ENCODE results near the gene ARL4C.

ARL4C gene

DNA sequence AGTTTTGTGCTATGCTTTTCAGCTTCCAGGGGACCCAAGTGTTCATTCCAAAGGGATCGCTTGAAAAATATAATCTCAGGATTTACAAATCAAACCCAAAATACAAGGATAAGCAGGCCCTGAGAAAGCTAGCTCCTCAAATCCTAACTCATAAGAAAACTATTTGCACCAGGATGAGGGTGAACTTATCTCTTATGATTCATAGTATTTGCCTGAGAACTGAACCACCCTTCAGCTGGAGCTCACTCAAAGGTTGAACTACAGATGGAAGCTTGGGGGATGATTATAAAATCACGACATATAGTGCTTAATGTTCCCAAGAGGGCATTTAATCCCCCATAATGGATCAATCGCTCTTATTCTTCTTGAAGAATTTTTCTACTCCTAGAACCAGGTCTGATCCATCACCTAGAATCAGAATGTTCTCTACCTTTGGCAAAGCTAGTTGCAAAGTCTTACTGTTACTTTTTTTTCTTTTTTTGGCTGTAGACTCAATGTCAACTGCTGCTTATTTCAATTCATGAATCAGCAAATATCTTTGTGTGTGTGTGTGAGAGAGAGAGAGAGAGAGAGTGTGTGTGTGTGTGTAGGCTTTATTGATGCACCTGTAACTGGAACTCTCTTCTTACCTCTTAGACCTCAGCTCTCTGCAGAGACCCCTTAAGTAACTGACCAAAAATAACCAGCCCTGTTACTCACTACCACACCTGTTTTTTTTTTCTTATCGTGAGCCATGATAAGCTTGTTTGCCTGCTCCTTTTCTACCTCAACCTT lies 44.8 kb downstream of the ARL4C start:
- CTCF ChIA-PET, result no interaction called here
- DNase-seq (ENCODE audit: extremely low spot score), result no peak
- no peak for TF ChIP-seq L3MBTL2 (conservative IDR thresholded peaks at IDR 0.05)
- TF ChIP-seq FOXK2 (IDR thresholded peaks at IDR 0.05), result no peak
- no peak for TF ChIP-seq HDGF (IDR thresholded peaks at IDR 0.05; ENCODE audit: borderline replicate concordance)
- TF ChIP-seq TARDBP (IDR thresholded peaks at IDR 0.05), result no peak
- TF ChIP-seq FOXM1 (IDR thresholded peaks at IDR 0.05; ENCODE audit: borderline replicate concordance), result no peak
- no peak for TF ChIP-seq SP1 (IDR thresholded peaks at IDR 0.05)
- no peak for TF ChIP-seq CTBP1 (IDR thresholded peaks at IDR 0.05; ENCODE audit: borderline replicate concordance)
- POLR2A ChIA-PET, result no interaction called here

- no peak for DNase-seq (ENCODE audit: extremely low spot score)
- POLR2A ChIA-PET, result no interaction called here
- CTCF ChIA-PET, result no interaction called here
- TF ChIP-seq ELF4 (IDR thresholded peaks at IDR 0.05) (no peak), FOXM1 (IDR thresholded peaks at IDR 0.05; ENCODE audit: borderline replicate concordance) (no peak), BHLHE40 (IDR thresholded peaks at IDR 0.05; ENCODE audit: borderline replicate concordance) (no peak)
Observed at GRCh38 chr2:234451242-234451641, 45.6 kb downstream of the ARL4C start.

DNA sequence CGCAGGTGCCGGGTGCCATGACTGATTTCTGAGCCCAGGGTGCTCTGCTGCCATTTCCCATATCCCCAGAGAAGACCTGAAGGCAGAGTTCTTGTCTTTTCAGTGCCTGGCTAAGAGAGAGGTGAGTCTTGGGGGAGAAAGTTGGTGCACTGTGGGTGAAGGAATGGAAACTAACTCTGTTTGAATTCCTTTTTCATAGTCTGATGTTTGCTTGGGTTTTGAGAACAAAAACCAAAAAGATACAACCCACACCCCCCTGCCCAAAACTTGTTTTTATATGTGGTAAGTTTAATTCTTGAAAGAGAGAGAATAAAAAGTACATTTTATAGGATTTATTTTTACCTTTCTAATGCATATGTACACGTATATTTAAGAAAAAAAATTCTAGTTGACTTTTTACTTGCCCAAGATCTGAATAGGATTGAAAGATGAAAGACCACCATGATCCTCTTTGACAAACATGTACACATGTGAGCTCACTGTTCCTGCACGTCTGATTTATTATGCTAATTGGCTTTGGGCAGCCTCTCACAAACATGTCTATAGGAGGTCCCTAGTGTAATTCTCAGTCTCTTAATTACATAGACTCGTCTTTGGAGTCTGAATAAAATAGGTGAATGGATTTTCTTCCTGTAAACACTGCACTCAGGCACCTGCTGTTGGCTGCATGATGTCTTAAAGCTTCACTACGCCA lies 46.3 kb downstream of the ARL4C start:
- TF ChIP-seq CTBP1 (IDR thresholded peaks at IDR 0.05; ENCODE audit: borderline replicate concordance), result no peak
- no peak for TF ChIP-seq SP1 (IDR thresholded peaks at IDR 0.05)
- TF ChIP-seq ELF4 (IDR thresholded peaks at IDR 0.05), result no peak
- TF ChIP-seq LEF1 (IDR thresholded peaks at IDR 0.05; ENCODE audit: borderline replicate concordance), result no peak
- no peak for TF ChIP-seq ARNT (IDR thresholded peaks at IDR 0.05)
- no peak for TF ChIP-seq HDGF (IDR thresholded peaks at IDR 0.05; ENCODE audit: borderline replicate concordance)
- TF ChIP-seq BHLHE40 (IDR thresholded peaks at IDR 0.05; ENCODE audit: borderline replicate concordance), result no peak
- no peak for TF ChIP-seq SUZ12 (IDR thresholded peaks at IDR 0.05)
- TF ChIP-seq FOXK2 (IDR thresholded peaks at IDR 0.05), result no peak
- no peak for TF ChIP-seq TARDBP (IDR thresholded peaks at IDR 0.05)
- TF ChIP-seq, protein P1, sequence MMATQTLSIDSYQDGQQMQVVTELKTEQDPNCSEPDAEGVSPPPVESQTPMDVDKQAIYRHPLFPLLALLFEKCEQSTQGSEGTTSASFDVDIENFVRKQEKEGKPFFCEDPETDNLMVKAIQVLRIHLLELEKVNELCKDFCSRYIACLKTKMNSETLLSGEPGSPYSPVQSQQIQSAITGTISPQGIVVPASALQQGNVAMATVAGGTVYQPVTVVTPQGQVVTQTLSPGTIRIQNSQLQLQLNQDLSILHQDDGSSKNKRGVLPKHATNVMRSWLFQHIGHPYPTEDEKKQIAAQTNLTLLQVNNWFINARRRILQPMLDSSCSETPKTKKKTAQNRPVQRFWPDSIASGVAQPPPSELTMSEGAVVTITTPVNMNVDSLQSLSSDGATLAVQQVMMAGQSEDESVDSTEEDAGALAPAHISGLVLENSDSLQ (IDR thresholded peaks at IDR 0.05), result no peak
- TF ChIP-seq L3MBTL2 (conservative IDR thresholded peaks at IDR 0.05), result no peak
- no peak for TF ChIP-seq FOXM1 (IDR thresholded peaks at IDR 0.05; ENCODE audit: borderline replicate concordance)
- TF ChIP-seq FOXA1 (IDR thresholded peaks at IDR 0.05), result no peak
- no peak for TF ChIP-seq NFRKB (IDR thresholded peaks at IDR 0.05)
- no peak for TF ChIP-seq ZNF384 (IDR thresholded peaks at IDR 0.05)
- CTCF ChIA-PET, result no interaction called here
- POLR2A ChIA-PET, result no interaction called here
- no peak for DNase-seq (ENCODE audit: extremely low spot score)

GRCh38 chr2:234448506-234449184 lies 48.2 kb downstream of the ARL4C start:
- ChIA-PET CTCF (interaction anchor here (0.6 kb wide), 2 partner anchors 194 to 495 kb away, joined by 3 read pairs; no protein-coding TSS in a partner anchor), POLR2A (no interaction called here)
- DNase-seq (ENCODE audit: extremely low spot score), result no peak
- TF ChIP-seq ELF4 (IDR thresholded peaks at IDR 0.05), result no peak
- TF ChIP-seq, protein P1 (IDR thresholded peaks at IDR 0.05), result no peak
- TF ChIP-seq SUZ12 (IDR thresholded peaks at IDR 0.05), result no peak
- no peak for TF ChIP-seq BHLHE40 (IDR thresholded peaks at IDR 0.05; ENCODE audit: borderline replicate concordance)
- TF ChIP-seq HDGF (IDR thresholded peaks at IDR 0.05; ENCODE audit: borderline replicate concordance), result no peak
- no peak for TF ChIP-seq FOXK2 (IDR thresholded peaks at IDR 0.05)
- no peak for TF ChIP-seq TARDBP (IDR thresholded peaks at IDR 0.05)
- TF ChIP-seq NFRKB (IDR thresholded peaks at IDR 0.05), result no peak
- no peak for TF ChIP-seq ZNF384 (IDR thresholded peaks at IDR 0.05)
- no peak for TF ChIP-seq LEF1 (IDR thresholded peaks at IDR 0.05; ENCODE audit: borderline replicate concordance)
- TF ChIP-seq ARNT (IDR thresholded peaks at IDR 0.05), result no peak
- no peak for TF ChIP-seq FOXA1 (IDR thresholded peaks at IDR 0.05)
- no peak for TF ChIP-seq FOXM1 (IDR thresholded peaks at IDR 0.05; ENCODE audit: borderline replicate concordance)
- TF ChIP-seq CTBP1 (IDR thresholded peaks at IDR 0.05; ENCODE audit: borderline replicate concordance), result no peak
- TF ChIP-seq L3MBTL2 (conservative IDR thresholded peaks at IDR 0.05), result no peak
- TF ChIP-seq SP1 (IDR thresholded peaks at IDR 0.05), result no peak

GRCh38 chr2:234447963-234448362 lies 48.9 kb downstream of the ARL4C start:
- no peak for TF ChIP-seq TARDBP (IDR thresholded peaks at IDR 0.05)
- TF ChIP-seq ELF4 (IDR thresholded peaks at IDR 0.05), result no peak
- no peak for TF ChIP-seq FOXA1 (IDR thresholded peaks at IDR 0.05)
- TF ChIP-seq ZNF384 (IDR thresholded peaks at IDR 0.05), result no peak
- TF ChIP-seq CTBP1 (IDR thresholded peaks at IDR 0.05; ENCODE audit: borderline replicate concordance), result no peak
- no peak for TF ChIP-seq FOXK2 (IDR thresholded peaks at IDR 0.05)
- TF ChIP-seq SP1 (IDR thresholded peaks at IDR 0.05), result no peak
- TF ChIP-seq FOXM1 (IDR thresholded peaks at IDR 0.05; ENCODE audit: borderline replicate concordance), result no peak
- TF ChIP-seq HDGF (IDR thresholded peaks at IDR 0.05; ENCODE audit: borderline replicate concordance), result no peak
- TF ChIP-seq, protein P1 (IDR thresholded peaks at IDR 0.05), result no peak
- no peak for TF ChIP-seq SUZ12 (IDR thresholded peaks at IDR 0.05)
- TF ChIP-seq ARNT (IDR thresholded peaks at IDR 0.05), result no peak
- TF ChIP-seq LEF1 (IDR thresholded peaks at IDR 0.05; ENCODE audit: borderline replicate concordance), result no peak
- TF ChIP-seq NFRKB (IDR thresholded peaks at IDR 0.05), result no peak
- TF ChIP-seq L3MBTL2 (conservative IDR thresholded peaks at IDR 0.05), result no peak
- TF ChIP-seq BHLHE40 (IDR thresholded peaks at IDR 0.05; ENCODE audit: borderline replicate concordance), result no peak
- no peak for DNase-seq (ENCODE audit: extremely low spot score)
- ChIA-PET CTCF (interaction anchor here (0.6 kb wide), 2 partner anchors 154 to 193 kb away, joined by 3 to 7 read pairs; no protein-coding TSS in a partner anchor), POLR2A (no interaction called here)

Measured in HEK293T (cell line).